Prostate gland (tissue), 2 donors: ENCODE results near the gene LRRN2.

Experiments used
- CTCF ChIP-seq, 4 experiments: fragments of 200-600 bp in 2 of 4; fragments of 450-650 bp in 2 of 4; sonication (generic) in 2 of 4; IDR thresholded peaks; 1 replicate in 3 of 4; 2 replicates in 1 of 4; pipeline ENCODE4 v1.5.1; 2016 to 2019; ENCODE audit warnings: antibody characterized with exemption in 4 of 4, mild to moderate bottlenecking in 2 of 4, moderate library complexity in 2 of 4
- POLR2A ChIP-seq: fragments of 450-650 bp; IDR thresholded peaks from one replicate; pipeline ENCODE4 v1.6.1; 2016; ENCODE audit warnings: antibody characterized with exemption, mild to moderate bottlenecking
- POLR2AphosphoS5 ChIP-seq: sonication (generic); formaldehyde crosslinking; IDR thresholded peaks from one replicate; pipeline ENCODE4 v1.6.1; 2017; ENCODE audit warnings: antibody characterized with exemption

GRCh38 chr1:204574865-204575163 is 110.7 kb downstream of the LRRN2 start:
- TF ChIP-seq CTCF (IDR thresholded peaks at IDR 0.05) (no peak), POLR2A (no peak), POLR2AphosphoS5 (no peak)
